Hepatocyte (in vitro differentiated cells): ENCODE data around the gene SEPTIN5. TPM values are rescaled to one million over a fixed set of nuclear protein-coding genes. Genes with fewer than 3 reads are reported as not detected.

Source experiments
- DNase-seq: peaks from one replicate; pipeline ENCODE4 v3.0.0-alpha.2; 2016; ENCODE audit warnings: low spot score
- H2AFZ ChIP-seq: fragments of 200-600 bp; sonication (generic); 2 replicates; pipeline ENCODE4 v1.6.0; 2016; ENCODE audit warnings: antibody characterized with exemption, mild to moderate bottlenecking
- H3K27ac ChIP-seq: fragments of 200-600 bp; sonication (generic); 2 replicates; pipeline ENCODE4 v1.5.1; 2016; ENCODE audit warnings: mild to moderate bottlenecking
- H3K27me3 ChIP-seq: fragments of 200-600 bp; sonication (generic); 2 replicates; pipeline ENCODE4 v1.6.1; 2016
- H3K36me3 ChIP-seq: fragments of 200-600 bp; sonication (generic); replicated peaks from 2 replicates; pipeline ENCODE4 v1.5.1; 2016; ENCODE audit warnings: low read depth; ENCODE audit not compliant: insufficient read depth
- H3K4me1 ChIP-seq: fragments of 200-600 bp; sonication (generic); 2 replicates; pipeline ENCODE4 v1.5.1; 2016; ENCODE audit warnings: mild to moderate bottlenecking, moderate library complexity; ENCODE audit not compliant: insufficient read depth
- H3K4me2 ChIP-seq: fragments of 200-600 bp; sonication (generic); 2 replicates; pipeline ENCODE4 v1.6.0; 2016
- H3K4me3 ChIP-seq: fragments of 200-600 bp; sonication (generic); 2 replicates; pipeline ENCODE4 v1.5.1; 2016; ENCODE audit warnings: mild to moderate bottlenecking
- H3K79me2 ChIP-seq: fragments of 200-600 bp; sonication (generic); 2 replicates; pipeline ENCODE4 v1.6.0; 2017; ENCODE audit warnings: mild to moderate bottlenecking
- H3K9me2 ChIP-seq: fragments of 200-600 bp; sonication (generic); replicated peaks from 2 replicates; pipeline ENCODE4 v1.6.0; 2017; ENCODE audit warnings: mild to moderate bottlenecking; ENCODE audit not compliant: insufficient read depth
- H3K9me3 ChIP-seq: fragments of 200-600 bp; sonication (generic); 2 replicates; pipeline ENCODE4 v1.5.1; 2016; ENCODE audit warnings: low read depth, mild to moderate bottlenecking
- H4K20me1 ChIP-seq: fragments of 200-600 bp; sonication (generic); 2 replicates; pipeline ENCODE4 v1.6.0; 2016; ENCODE audit warnings: mild to moderate bottlenecking; ENCODE audit not compliant: insufficient read depth, poor library complexity, severe bottlenecking
- EZH2 ChIP-seq: fragments of 200-600 bp; sonication (generic); IDR thresholded peaks from 2 replicates; pipeline ENCODE4 v1.6.1; 2016; ENCODE audit warnings: antibody characterized with exemption, mild to moderate bottlenecking, borderline replicate concordance
- EZH2phosphoT487 ChIP-seq: fragments of 200-600 bp; sonication (generic); IDR thresholded peaks from one replicate; pipeline ENCODE4 v1.6.1; 2018; ENCODE audit warnings: antibody characterized with exemption, mild to moderate bottlenecking, low read depth, moderate library complexity; ENCODE audit not compliant: unreplicated experiment, severe bottlenecking
- WGBS: methylation state at CpG from one replicate; pipeline ENCODE4 v1.1.6; 2016; ENCODE audit warnings: low lambda C conversion rate; ENCODE audit errors: missing lambda C conversion rate; 5-methylcytosine and 5-hydroxymethylcytosine counted together
- polyA plus RNA-seq: library from polyadenylated mRNA; unstranded; fragments of >200 nt; fragmentation: Nextera tagmentation; extraction: Ambion mirVana; gene quantifications from 2 replicates; pipeline ENCODE4 v1.2.1, GENCODE V29; 2016
- total RNA-seq: library from RNA; depleted of rRNA; stranded (reverse); fragments of >200 nt; gene quantifications from 2 replicates; pipeline ENCODE4 v1.2.3, GENCODE V29; 2014
- TF ChIP-seq, protein P1 (sequence below): fragments of 200-600 bp; sonication (generic); IDR thresholded peaks from 2 replicates; pipeline ENCODE4 v1.5.1; 2016; ENCODE audit warnings: antibody characterized with exemption, mild to moderate bottlenecking; ENCODE audit not compliant: poor library complexity

The SEPTIN5 gene
- total and polyA plus RNA-seq, 2 experiments from 2014 or later, result 9.4 to 10.0 TPM

DNA sequence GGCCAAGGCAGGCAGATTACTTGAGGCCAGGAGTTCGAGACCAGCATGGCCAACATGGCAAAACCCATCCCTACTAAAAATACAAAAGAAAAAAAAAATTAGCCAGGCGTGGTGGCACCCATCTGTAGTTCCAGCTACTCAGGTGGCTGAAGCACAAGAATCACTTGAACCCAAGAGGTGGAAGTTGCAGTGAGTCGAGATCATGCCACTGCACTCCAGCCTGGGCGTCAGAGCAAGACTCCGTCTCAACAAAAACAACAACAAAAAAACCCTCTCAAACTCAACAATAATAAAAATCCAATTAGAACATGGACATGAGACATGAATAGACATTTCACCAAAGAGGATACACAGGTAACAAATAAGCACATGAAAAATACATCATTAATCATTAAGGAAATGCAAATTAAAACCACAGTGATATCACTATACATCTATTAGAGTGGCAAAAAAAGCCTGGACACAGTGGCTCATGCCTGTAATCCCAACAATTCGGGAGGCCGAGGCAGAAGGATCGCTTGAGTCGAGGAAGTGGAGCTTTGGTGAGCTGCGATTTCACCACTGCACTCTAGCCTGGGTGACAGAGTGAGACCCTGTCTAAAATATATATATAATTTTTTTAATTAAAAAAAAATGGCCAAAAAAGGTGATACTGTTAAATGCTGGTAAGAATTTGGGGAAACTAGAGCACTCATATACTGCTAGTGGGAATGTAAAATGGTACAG lies 12.7 kb upstream of the SEPTIN5 start:
- WGBS, result 91% methylated on average over 10 of the region's 10 CpGs
- Histone ChIP-seq H3K27me3 (no peaks in the 10 kb centered on the region), H3K9me3 (no peaks in the 10 kb centered on the region), H2AFZ (no peak overlapping the region), H3K4me1 (no peaks in the 10 kb centered on the region), H3K4me3 (no peak overlapping the region), H3K79me2 (no peaks in the 10 kb centered on the region), H4K20me1 (no peaks in the 10 kb centered on the region), H3K9me2 (no peaks in the 10 kb centered on the region), H3K27ac (no peak overlapping the region), H3K4me2 (no peak overlapping the region), H3K36me3 (no peaks in the 10 kb centered on the region)
- DNase-seq, result no peak
- no peak for TF ChIP-seq EZH2
- no peak for TF ChIP-seq EZH2phosphoT487
- TF ChIP-seq, protein P1, sequence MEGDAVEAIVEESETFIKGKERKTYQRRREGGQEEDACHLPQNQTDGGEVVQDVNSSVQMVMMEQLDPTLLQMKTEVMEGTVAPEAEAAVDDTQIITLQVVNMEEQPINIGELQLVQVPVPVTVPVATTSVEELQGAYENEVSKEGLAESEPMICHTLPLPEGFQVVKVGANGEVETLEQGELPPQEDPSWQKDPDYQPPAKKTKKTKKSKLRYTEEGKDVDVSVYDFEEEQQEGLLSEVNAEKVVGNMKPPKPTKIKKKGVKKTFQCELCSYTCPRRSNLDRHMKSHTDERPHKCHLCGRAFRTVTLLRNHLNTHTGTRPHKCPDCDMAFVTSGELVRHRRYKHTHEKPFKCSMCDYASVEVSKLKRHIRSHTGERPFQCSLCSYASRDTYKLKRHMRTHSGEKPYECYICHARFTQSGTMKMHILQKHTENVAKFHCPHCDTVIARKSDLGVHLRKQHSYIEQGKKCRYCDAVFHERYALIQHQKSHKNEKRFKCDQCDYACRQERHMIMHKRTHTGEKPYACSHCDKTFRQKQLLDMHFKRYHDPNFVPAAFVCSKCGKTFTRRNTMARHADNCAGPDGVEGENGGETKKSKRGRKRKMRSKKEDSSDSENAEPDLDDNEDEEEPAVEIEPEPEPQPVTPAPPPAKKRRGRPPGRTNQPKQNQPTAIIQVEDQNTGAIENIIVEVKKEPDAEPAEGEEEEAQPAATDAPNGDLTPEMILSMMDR, result no peak

GRCh38 chr22:19703869-19704268 lies 10.4 kb upstream of the SEPTIN5 start:
- H3K9me3 ChIP-seq, result no peaks in the 10 kb centered on the region
- no peak overlapping the region for H3K27ac ChIP-seq
- H3K4me3 ChIP-seq, result no peak overlapping the region
- no peaks in the 10 kb centered on the region for H3K79me2 ChIP-seq
- TF ChIP-seq EZH2 (no peak), EZH2phosphoT487 (no peak)
- TF ChIP-seq, protein P1, result no peak
- no peaks in the 10 kb centered on the region for H3K9me2 ChIP-seq
- 79% methylated on average over 9 of the region's 9 CpGs for WGBS
- H3K36me3 ChIP-seq, result no peaks in the 10 kb centered on the region
- peak; percentile 4 for DNase-seq
- H3K4me2 ChIP-seq, result no peak overlapping the region
- H3K27me3 ChIP-seq, result no peaks in the 10 kb centered on the region
- H4K20me1 ChIP-seq, result no peaks in the 10 kb centered on the region
- H3K4me1 ChIP-seq, result no peaks in the 10 kb centered on the region
- H2AFZ ChIP-seq, result no peak overlapping the region

DNA sequence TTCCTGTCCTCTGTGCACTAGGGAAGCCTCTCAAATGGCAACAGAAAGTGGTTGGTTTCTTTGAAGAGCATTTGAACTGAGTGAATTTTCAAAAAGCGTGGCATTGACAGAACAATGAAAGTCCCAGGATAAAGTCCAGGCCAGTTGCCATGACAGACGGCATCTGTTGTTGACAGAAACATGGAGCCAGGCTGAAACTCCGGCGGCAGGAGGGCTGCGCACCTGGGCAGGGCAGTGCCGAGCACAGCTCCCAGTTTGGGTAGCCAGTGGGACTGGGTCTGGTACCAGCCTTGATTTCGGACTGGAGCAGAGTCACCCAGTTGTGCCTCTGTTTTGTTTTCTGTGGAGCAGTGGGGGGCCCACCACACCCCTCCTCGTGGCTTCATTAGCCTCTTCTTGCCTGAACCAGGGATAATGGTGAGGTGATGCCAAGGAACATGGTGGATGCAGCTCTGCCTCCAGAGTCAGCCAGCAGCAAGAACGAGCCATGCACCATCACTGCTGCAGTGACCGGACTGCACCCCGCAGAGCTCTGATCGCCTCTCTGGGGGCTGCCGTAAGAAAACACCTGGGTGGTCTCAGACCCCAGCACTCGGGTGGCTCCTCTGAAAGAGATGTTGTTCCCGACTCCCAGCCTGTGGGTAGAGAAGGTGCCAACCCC lies 9.8 kb upstream of the SEPTIN5 start:
- H4K20me1 ChIP-seq, result no peaks in the 10 kb centered on the region
- H2AFZ ChIP-seq, result no peak overlapping the region
- no peak overlapping the region for H3K27ac ChIP-seq
- peak; percentile 15 for DNase-seq
- no peaks in the 10 kb centered on the region for H3K36me3 ChIP-seq
- no peaks in the 10 kb centered on the region for H3K4me1 ChIP-seq
- no peaks in the 10 kb centered on the region for H3K27me3 ChIP-seq
- no peak overlapping the region for H3K4me2 ChIP-seq
- WGBS, result 70% methylated on average over 15 of the region's 15 CpGs
- no peaks in the 10 kb centered on the region for H3K9me3 ChIP-seq
- TF ChIP-seq, protein P1, result no peak
- TF ChIP-seq EZH2phosphoT487, result no peak
- no peak for TF ChIP-seq EZH2
- H3K4me3 ChIP-seq, result no peak overlapping the region
- H3K79me2 ChIP-seq, result no peaks in the 10 kb centered on the region
- H3K9me2 ChIP-seq, result no peaks in the 10 kb centered on the region
